T-helper 2 cell (primary cell): Measurements from ENCODE around the gene ERCC4.

ENCODE experiments used
- DNase-seq, 5 experiments: peaks; one replicate each; pipeline versions ENCODE4 v3.0.0 to v3.0.0-alpha.2; 2012 to 2022

The ERCC4 gene

GRCh38 chr16:13911871-13912270 lies 8.1 kb upstream of the ERCC4 start:
- no peak for DNase-seq

GRCh38 chr16:13912891-13913290 lies 7.1 kb upstream of the ERCC4 start:
- no peak for DNase-seq

GRCh38 chr16:13913374-13914292 lies 6.3 kb upstream of the ERCC4 start:
- DNase-seq, result no peak

GRCh38 chr16:13915033-13915635 lies 4.8 kb upstream of the ERCC4 start:
- DNase-seq, result no peak

GRCh38 chr16:13919330-13919682 lies 648 bp upstream of the ERCC4 start:
- peak in 1 of 5 experiments; percentile 48 for DNase-seq

DNA sequence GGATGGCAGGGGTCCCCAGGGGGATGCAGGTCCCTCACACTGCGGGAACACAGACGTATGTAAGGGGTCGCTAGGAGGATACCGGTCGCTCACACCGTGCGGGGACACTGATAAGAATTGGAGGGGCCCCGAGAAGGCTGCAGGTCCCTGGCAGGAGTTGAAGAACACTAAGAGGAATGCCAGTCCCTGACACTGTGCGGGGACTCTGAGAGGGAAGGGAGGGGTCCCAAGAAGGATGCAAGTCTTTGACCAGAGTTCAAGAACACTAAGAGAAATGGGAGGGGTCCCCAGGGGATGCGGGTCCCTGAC lies 510 bp downstream of the ERCC4 start:
- no peak for DNase-seq

GRCh38 chr16:13921328-13921727 lies 1.4 kb downstream of the ERCC4 start:
- DNase-seq, result no peak

GRCh38 chr16:13923703-13924298 lies 3.8 kb downstream of the ERCC4 start:
- peak in 2 of 5 experiments; percentile 17 to 70 for DNase-seq

DNA sequence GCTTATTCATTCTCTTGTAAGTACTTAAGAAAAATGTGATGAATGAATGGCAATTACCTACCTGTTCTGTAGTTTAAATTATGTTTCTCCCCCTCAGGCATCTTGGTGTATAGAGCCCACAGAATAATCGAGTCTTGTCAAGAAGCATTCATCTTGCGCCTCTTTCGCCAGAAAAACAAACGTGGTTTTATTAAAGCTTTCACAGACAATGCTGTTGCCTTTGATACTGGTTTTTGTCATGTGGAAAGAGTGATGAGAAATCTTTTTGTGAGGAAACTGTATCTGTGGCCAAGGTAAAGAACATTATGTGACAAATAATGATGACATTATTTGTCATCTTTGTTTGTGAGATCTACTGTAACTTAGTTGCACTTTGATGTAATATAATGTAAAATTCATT lies 6.5 kb downstream of the ERCC4 start:
- no peak for DNase-seq

DNA sequence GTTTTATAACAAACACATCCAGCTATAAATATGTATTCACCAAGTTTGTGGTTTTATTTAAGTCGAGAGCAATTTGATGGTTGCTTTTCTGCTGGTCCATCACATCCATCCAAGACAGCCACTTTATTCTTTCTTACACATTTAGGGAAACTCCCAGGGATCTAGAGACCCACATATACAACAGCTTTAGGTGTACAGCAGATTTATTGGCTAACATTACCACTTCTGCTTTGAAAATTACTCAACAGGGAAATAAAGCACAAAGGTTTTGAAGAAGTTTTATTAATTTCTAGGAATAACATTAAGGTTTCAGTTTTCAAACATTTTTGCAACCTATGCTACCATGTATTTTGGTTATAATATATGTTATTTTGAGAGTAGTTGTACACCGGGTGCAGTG lies 6.9 kb downstream of the ERCC4 start:
- no peak for DNase-seq

- DNase-seq, result no peak
Measured at GRCh38 chr16:13928646-13929045, 8.7 kb downstream of the ERCC4 start.

- DNase-seq, result peak in 1 of 5 experiments; percentile 7
Measured at GRCh38 chr16:13931845-13932244, 11.9 kb downstream of the ERCC4 start.

DNA sequence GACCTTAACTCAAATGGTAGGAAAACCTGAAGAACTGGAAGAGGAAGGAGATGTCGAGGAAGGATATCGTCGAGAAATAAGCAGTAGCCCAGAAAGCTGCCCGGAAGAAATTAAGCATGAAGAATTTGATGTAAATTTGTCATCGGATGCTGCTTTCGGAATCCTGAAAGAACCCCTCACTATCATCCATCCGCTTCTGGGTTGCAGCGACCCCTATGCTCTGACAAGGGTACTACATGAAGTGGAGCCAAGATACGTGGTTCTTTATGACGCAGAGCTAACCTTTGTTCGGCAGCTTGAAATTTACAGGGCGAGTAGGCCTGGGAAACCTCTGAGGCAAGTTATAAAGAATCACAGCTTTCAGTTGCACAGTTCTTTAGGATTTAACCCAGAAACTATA lies 15.5 kb downstream of the ERCC4 start:
- no peak for DNase-seq

GRCh38 chr16:13936155-13936554 lies 16.2 kb downstream of the ERCC4 start:
- DNase-seq, result no peak

DNA sequence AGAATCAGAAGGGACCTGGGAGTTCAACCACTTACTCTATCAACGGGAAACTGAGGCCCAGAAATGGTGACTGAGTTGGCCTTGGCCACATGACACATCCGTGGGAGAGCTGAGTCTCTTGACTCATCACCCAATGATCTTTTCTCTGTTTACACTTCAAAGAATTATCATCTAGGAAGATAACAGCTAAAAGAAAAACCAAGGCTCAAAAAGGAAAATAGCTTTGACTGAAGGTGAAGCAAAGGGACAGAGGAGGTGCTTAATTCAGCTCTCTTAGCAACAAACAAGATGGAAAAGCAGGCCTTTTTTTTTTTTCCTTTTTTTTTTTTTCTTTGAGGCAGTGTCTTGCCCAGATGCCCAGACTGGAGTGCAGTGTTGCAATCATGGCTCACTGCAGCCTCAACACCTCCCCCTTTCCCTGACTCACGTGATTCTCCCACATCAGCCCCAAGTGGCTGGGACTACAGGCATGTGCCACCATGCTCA lies 16.7 kb downstream of the ERCC4 start:
- DNase-seq, result no peak

GRCh38 chr16:13937411-13937810 lies 17.5 kb downstream of the ERCC4 start:
- DNase-seq, result no peak

DNA sequence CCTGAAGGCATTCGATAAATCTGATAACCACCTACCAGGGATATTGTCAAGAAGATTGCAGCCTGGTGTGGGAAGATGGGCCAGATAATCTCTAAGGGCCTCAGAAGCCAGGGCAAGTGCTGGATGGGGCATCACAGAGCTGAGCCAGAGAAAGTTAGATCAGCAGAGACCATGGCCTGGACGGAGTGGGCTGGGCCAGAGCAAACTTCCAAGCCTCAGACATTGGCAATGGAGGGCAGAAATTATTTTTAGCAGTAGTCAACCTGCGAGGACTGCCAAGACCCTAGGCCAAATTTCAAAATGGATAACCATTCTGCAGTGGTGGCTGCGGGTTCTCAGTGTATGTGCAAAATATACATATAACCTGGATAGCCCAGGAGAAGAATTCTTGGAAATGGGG lies 18.5 kb downstream of the ERCC4 start:
- DNase-seq, result no peak

DNA sequence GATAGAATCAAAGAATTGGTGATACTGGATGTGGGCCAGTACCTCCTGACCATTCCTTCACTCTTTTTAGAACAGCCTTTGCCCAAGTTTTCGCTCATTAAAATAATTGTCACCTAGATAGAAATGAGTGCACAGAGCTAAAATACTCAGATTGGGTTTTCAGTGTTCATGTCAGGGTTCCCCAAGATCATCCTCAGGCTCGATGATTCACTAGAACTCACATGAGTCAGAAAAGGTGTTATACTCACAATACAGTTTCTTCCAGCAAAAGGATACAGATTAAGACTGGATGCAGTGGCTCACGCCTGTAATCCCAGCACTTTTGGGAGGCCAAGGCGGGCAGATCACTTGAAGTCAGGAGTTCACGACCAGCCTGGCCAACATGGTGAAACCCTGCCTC lies 19.9 kb downstream of the ERCC4 start:
- no peak for DNase-seq

DNA sequence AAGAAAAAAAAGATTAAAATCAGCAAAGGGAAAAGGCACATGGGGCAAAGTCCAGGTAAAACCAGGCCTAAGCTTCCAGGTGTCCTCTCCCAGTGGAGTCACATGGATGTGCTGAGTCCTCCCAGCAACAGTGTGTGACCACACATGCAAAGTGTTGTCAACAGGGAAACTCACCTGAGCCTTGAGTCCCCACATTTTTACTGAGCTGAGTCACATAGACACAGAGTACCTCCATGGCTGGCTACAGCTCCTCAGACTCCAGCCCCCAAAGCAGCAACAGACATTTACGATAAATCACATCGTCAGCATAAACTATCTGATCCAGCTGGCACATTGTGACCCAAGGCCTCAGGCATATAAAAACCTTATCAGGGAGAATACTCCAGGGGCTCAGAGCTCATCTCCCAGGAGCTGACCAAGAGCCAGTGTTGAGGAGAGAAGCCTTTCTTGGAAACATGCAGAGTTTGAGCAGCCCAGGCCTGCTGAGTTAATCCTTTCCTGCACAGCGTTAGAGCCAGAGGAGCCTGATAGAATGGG lies 20.5 kb downstream of the ERCC4 start:
- no peak for DNase-seq

GRCh38 chr16:13944816-13945215 lies 24.9 kb downstream of the ERCC4 start:
- DNase-seq, result no peak

- peak in 1 of 5 experiments; percentile 62 for DNase-seq
Measured at GRCh38 chr16:13945744-13946485, 26.0 kb downstream of the ERCC4 start.

GRCh38 chr16:13948086-13948485 lies 28.1 kb downstream of the ERCC4 start:
- DNase-seq, result no peak
